GM23338 (cell line): ENCODE data around the gene ARPP21. TPM values are rescaled to one million over a fixed set of nuclear protein-coding genes. Genes with fewer than 3 reads are reported as not detected.

ENCODE experiments used
- ATAC-seq: fragments of 200-7000 bp; cut with Tn5 transposase; 3 replicates; pipeline ENCODE4 v1.9.1; 2020
- DNase-seq: peaks from one replicate; pipeline ENCODE4 v3.0.0-alpha.2; 2015; ENCODE audit warnings: low spot score
- H2AFZ ChIP-seq: fragments of 200-600 bp; sonication (generic); 2 replicates; pipeline ENCODE4 v1.8.0; 2016; ENCODE audit warnings: antibody characterized with exemption, mild to moderate bottlenecking, moderate library complexity
- H3F3A ChIP-seq: fragments of 200-600 bp; sonication (generic); replicated peaks from 2 replicates; pipeline ENCODE4 v1.8.0; 2017; ENCODE audit warnings: antibody characterized with exemption, mixed run types, low read depth
- H3K27ac ChIP-seq: fragments of 200-600 bp; sonication (generic); 2 replicates; pipeline ENCODE4 v1.6.1; 2016; ENCODE audit warnings: low read depth
- H3K27me3 ChIP-seq: fragments of 200-600 bp; sonication (generic); 2 replicates; pipeline ENCODE4 v1.8.0; 2016; ENCODE audit warnings: mild to moderate bottlenecking, mixed run types, moderate library complexity; ENCODE audit not compliant: insufficient read depth
- H3K36me3 ChIP-seq: fragments of 200-600 bp; sonication (generic); 2 replicates; pipeline ENCODE4 v1.8.0; 2016; ENCODE audit warnings: mild to moderate bottlenecking; ENCODE audit not compliant: insufficient read depth
- H3K4me1 ChIP-seq: fragments of 200-600 bp; sonication (generic); 2 replicates; pipeline ENCODE4 v1.8.0; 2016; ENCODE audit warnings: mild to moderate bottlenecking, moderate library complexity; ENCODE audit not compliant: insufficient read depth
- H3K4me2 ChIP-seq: fragments of 200-600 bp; sonication (generic); 2 replicates; pipeline ENCODE4 v1.7.1; 2017; ENCODE audit warnings: mixed run types
- H3K4me3 ChIP-seq: fragments of 200-600 bp; sonication (generic); 2 replicates; pipeline ENCODE4 v1.6.1; 2016; ENCODE audit warnings: mixed run types
- H3K79me2 ChIP-seq: fragments of 200-600 bp; sonication (generic); replicated peaks from 2 replicates; pipeline ENCODE4 v1.8.0; 2017; ENCODE audit warnings: mild to moderate bottlenecking; ENCODE audit not compliant: insufficient read depth
- H3K9me2 ChIP-seq: fragments of 200-600 bp; sonication (generic); 2 replicates; pipeline ENCODE4 v1.8.0; 2017; ENCODE audit not compliant: insufficient read depth
- H4K20me1 ChIP-seq: fragments of 200-600 bp; sonication (generic); replicated peaks from 2 replicates; pipeline ENCODE4 v1.8.0; 2017; ENCODE audit warnings: mild to moderate bottlenecking; ENCODE audit not compliant: insufficient read depth
- H3K27ac Mint-ChIP-seq: 2 replicates; pipeline ENCODE4 v1.8.0; 2020; ENCODE audit warnings: inconsistent platforms, mild to moderate bottlenecking, moderate library complexity, mixed read lengths
- H3K27me3 Mint-ChIP-seq: 3 replicates; pipeline ENCODE4 v1.8.0; 2022; ENCODE audit warnings: low read depth, mild to moderate bottlenecking, moderate library complexity, mixed read lengths, inconsistent platforms; ENCODE audit not compliant: insufficient read depth, poor library complexity
- H3K36me3 Mint-ChIP-seq: 3 replicates; pipeline ENCODE4 v1.8.0; 2021; ENCODE audit warnings: low read depth, mild to moderate bottlenecking, inconsistent platforms, moderate library complexity, mixed read lengths
- H3K4me1 Mint-ChIP-seq: 3 replicates; pipeline ENCODE4 v1.8.0; 2020; ENCODE audit warnings: mild to moderate bottlenecking, inconsistent platforms, mixed read lengths
- H3K4me3 Mint-ChIP-seq: 3 replicates; pipeline ENCODE4 v1.8.0; 2021; ENCODE audit warnings: moderate library complexity, mild to moderate bottlenecking, inconsistent platforms, mixed read lengths
- H3K9me3 Mint-ChIP-seq: 3 replicates; pipeline ENCODE4 v1.8.0; 2020; ENCODE audit warnings: moderate library complexity, mild to moderate bottlenecking, inconsistent platforms, mixed read lengths
- CREB1 ChIP-seq: fragments of 250-450 bp; sonication (Bioruptor Pico); IDR thresholded peaks from 2 replicates; pipeline ENCODE4 v1.5.0; 2020; ENCODE audit warnings: low read depth, mild to moderate bottlenecking, moderate library complexity
- EZH2 ChIP-seq: fragments of 200-600 bp; sonication (generic); IDR thresholded peaks from one replicate; pipeline ENCODE4 v1.8.0; 2017; ENCODE audit warnings: antibody characterized with exemption, mild to moderate bottlenecking, low read depth; ENCODE audit not compliant: unreplicated experiment
- JUNB ChIP-seq: IDR thresholded peaks from one replicate; pipeline ENCODE4 v1.6.1; 2016; ENCODE audit warnings: antibody characterized with exemption; ENCODE audit not compliant: unreplicated experiment
- NANOG ChIP-seq: IDR thresholded peaks from 2 replicates; pipeline ENCODE4 v1.6.1; 2016; ENCODE audit warnings: antibody characterized with exemption, borderline replicate concordance
- STAT1 ChIP-seq: IDR thresholded peaks from one replicate; pipeline ENCODE4 v1.6.1; 2016; ENCODE audit warnings: antibody characterized with exemption; ENCODE audit not compliant: unreplicated experiment
- polyA plus RNA-seq: library from polyadenylated mRNA; unstranded; fragments of >200 nt; fragmentation: Nextera tagmentation; extraction: Ambion mirVana; gene quantifications from 2 replicates; pipeline ENCODE4 v1.2.1, GENCODE V29; 2016
- total RNA-seq: library from RNA; depleted of rRNA; stranded (reverse); fragments of >200 nt; shearing (Covaris generic); gene quantifications from 2 replicates; pipeline ENCODE4 v1.2.3, GENCODE V29; 2014
- TF ChIP-seq, protein P1 (sequence below): IDR thresholded peaks from one replicate; pipeline ENCODE4 v1.6.1; 2018; ENCODE audit warnings: antibody characterized with exemption; ENCODE audit not compliant: unreplicated experiment

The ARPP21 gene
- total and polyA plus RNA-seq, 2 experiments from 2014 or later: not detected

GRCh38 chr3:35772381-35773015, 133.2 kb downstream of the ARPP21 start:
- TF ChIP-seq NANOG (no peak), STAT1 (no peak)
- no peaks in the 10 kb centered on the region; the same call in 1 of the 2 replicates for H3K9me2 ChIP-seq
- DNase-seq (no peak), ATAC-seq (no peak)
- H3K27ac ChIP-seq: no peak overlapping the region
- no peak overlapping the region for H3K4me2 ChIP-seq
- H2AFZ ChIP-seq: peak overlapping the region; percentile 88; the same call in 1 of the 2 replicates
- H3K4me3 ChIP-seq: no peak overlapping the region
- Mint-ChIP-seq H3K4me3 (no peak overlapping the region), H3K9me3 (no peaks in the 10 kb centered on the region), H3K27ac (peak overlapping the region; percentile 16; the same call in 1 of the 2 replicates), H3K27me3 (no peaks in the 10 kb centered on the region), H3K4me1 (peaks cover 4% of the 10 kb centered on the region; the same call in 1 of the 3 replicates), H3K36me3 (no peaks in the 10 kb centered on the region)
- H4K20me1 ChIP-seq: no peaks in the 10 kb centered on the region
- H3K79me2 ChIP-seq: no peaks in the 10 kb centered on the region
- H3F3A ChIP-seq: no peaks in the 10 kb centered on the region
- H3K27me3 ChIP-seq: no peaks in the 10 kb centered on the region
- no peaks in the 10 kb centered on the region for H3K36me3 ChIP-seq
- H3K4me1 ChIP-seq: peaks cover 7% of the 10 kb centered on the region

DNA sequence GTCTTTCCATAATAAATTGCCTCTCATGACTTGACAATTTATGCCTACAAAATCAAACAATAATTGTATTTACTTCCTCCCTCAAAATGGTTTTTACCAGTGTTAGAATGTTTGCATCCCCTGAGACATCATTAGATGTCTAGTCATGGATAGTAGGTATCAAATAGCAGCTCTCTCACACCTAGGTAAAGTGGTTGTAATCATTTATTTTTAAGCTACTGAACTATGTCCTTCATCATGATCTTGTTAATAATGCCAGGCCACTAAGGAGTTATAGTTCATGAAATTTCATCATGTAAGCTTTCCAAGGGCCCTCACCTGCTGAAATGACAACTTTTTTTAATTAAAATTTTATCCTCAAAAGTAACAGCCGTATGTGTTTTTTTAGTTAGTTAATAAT, 134.1 kb downstream of the ARPP21 start:
- Mint-ChIP-seq H3K9me3 (no peaks in the 10 kb centered on the region), H3K27ac (no peak overlapping the region)

More for the DNA sequence above, 134.1 kb downstream of the ARPP21 start:
- no peaks in the 10 kb centered on the region for H3K36me3 ChIP-seq
- peaks cover 7% of the 10 kb centered on the region for H3K4me1 ChIP-seq
- ATAC-seq (no peak), DNase-seq (no peak)
- no peaks in the 10 kb centered on the region; the same call in 1 of the 2 replicates for H3K9me2 ChIP-seq
- no peak overlapping the region for H3K4me3 Mint-ChIP-seq
- no peaks in the 10 kb centered on the region for H3F3A ChIP-seq
- TF ChIP-seq CREB1 (CRISPR knock-in tag) (no peak), STAT1 (no peak), EZH2 (no peak), JUNB (no peak)
- TF ChIP-seq, protein P1, sequence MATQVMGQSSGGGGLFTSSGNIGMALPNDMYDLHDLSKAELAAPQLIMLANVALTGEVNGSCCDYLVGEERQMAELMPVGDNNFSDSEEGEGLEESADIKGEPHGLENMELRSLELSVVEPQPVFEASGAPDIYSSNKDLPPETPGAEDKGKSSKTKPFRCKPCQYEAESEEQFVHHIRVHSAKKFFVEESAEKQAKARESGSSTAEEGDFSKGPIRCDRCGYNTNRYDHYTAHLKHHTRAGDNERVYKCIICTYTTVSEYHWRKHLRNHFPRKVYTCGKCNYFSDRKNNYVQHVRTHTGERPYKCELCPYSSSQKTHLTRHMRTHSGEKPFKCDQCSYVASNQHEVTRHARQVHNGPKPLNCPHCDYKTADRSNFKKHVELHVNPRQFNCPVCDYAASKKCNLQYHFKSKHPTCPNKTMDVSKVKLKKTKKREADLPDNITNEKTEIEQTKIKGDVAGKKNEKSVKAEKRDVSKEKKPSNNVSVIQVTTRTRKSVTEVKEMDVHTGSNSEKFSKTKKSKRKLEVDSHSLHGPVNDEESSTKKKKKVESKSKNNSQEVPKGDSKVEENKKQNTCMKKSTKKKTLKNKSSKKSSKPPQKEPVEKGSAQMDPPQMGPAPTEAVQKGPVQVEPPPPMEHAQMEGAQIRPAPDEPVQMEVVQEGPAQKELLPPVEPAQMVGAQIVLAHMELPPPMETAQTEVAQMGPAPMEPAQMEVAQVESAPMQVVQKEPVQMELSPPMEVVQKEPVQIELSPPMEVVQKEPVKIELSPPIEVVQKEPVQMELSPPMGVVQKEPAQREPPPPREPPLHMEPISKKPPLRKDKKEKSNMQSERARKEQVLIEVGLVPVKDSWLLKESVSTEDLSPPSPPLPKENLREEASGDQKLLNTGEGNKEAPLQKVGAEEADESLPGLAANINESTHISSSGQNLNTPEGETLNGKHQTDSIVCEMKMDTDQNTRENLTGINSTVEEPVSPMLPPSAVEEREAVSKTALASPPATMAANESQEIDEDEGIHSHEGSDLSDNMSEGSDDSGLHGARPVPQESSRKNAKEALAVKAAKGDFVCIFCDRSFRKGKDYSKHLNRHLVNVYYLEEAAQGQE: no peak
- no peaks in the 10 kb centered on the region for H3K27me3 ChIP-seq
- H4K20me1 ChIP-seq: no peaks in the 10 kb centered on the region
- H3K27ac ChIP-seq: no peak overlapping the region
- no peak overlapping the region for H2AFZ ChIP-seq
- no peaks in the 10 kb centered on the region for H3K36me3 Mint-ChIP-seq
- no peaks in the 10 kb centered on the region for H3K27me3 Mint-ChIP-seq
- H3K79me2 ChIP-seq: no peaks in the 10 kb centered on the region
- H3K4me2 ChIP-seq: no peak overlapping the region
- no peak overlapping the region for H3K4me3 ChIP-seq
- peaks cover 5% of the 10 kb centered on the region; the same call in 2 of the 3 replicates for H3K4me1 Mint-ChIP-seq
